Thyroid gland (tissue), 4 donors: ENCODE data around the gene ACOT2.

ENCODE experiments used
- CTCF ChIP-seq, 6 experiments: fragments of 200-600 bp in 3 of 6; fragments of 450-650 bp in 3 of 6; sonication (generic) in 3 of 6; IDR thresholded peaks; one replicate each; pipeline ENCODE4 v1.5.1; 2016 to 2019; ENCODE audit warnings: antibody characterized with exemption in 6 of 6, mild to moderate bottlenecking in 2 of 6, inconsistent platforms in 1 of 6, moderate library complexity in 1 of 6
- POLR2A ChIP-seq, 2 donors: fragments of 450-650 bp; IDR thresholded peaks; one replicate each; pipeline ENCODE4 v1.6.1; 2017; ENCODE audit warnings: antibody characterized with exemption in 2 of 2, mild to moderate bottlenecking in 2 of 2, moderate library complexity in 1 of 2

GRCh38 chr14:73620268-73620667 is 51.3 kb downstream of the ACOT2 start:
- no peak for TF ChIP-seq CTCF (IDR thresholded peaks at IDR 0.05)
- TF ChIP-seq POLR2A (IDR thresholded peaks at IDR 0.05) = no peak
